Muscle of leg (tissue), 11 donors: Measurements from ENCODE around the gene PHLPP2. TPM values are rescaled to one million over a fixed set of nuclear protein-coding genes. Genes with fewer than 3 reads are reported as not detected.
A peak's percentile ranks its signal among the peaks of the same experiment; 100 is the strongest.

ENCODE experiments used
- DNase-seq: peaks from one replicate; pipeline ENCODE4 v3.0.0; 2013
- H3K27ac ChIP-seq: one replicate; pipeline ENCODE4 v1.5.1; 2013; ENCODE audit warnings: mild to moderate bottlenecking, low read length, control low read depth
- H3K27me3 ChIP-seq: one replicate; pipeline ENCODE4 v1.6.1; 2013; ENCODE audit warnings: low read length; ENCODE audit not compliant: control insufficient read depth, insufficient read depth
- H3K36me3 ChIP-seq: one replicate; pipeline ENCODE4 v1.6.1; 2013; ENCODE audit warnings: low read length; ENCODE audit not compliant: control insufficient read depth, insufficient read depth
- H3K4me1 ChIP-seq: one replicate; pipeline ENCODE4 v1.6.1; 2013; ENCODE audit warnings: low read length; ENCODE audit not compliant: control insufficient read depth, insufficient read depth
- H3K4me3 ChIP-seq: one replicate; pipeline ENCODE4 v1.5.1; 2013; ENCODE audit warnings: low read length, control low read depth
- H3K9me3 ChIP-seq: replicated peaks from 2 replicates; pipeline ENCODE4 v1.6.1; 2013; ENCODE audit warnings: low read depth, low read length; ENCODE audit not compliant: control insufficient read depth
- WGBS: methylation state at CpG from one replicate; pipeline ENCODE4 v1.1.5; 2013; ENCODE audit warnings: missing lambda C conversion rate; ENCODE audit not compliant: insufficient coverage; 5-methylcytosine and 5-hydroxymethylcytosine counted together
- polyA plus RNA-seq, 8 donors: library from polyadenylated mRNA; unstranded; fragments of 120-200 nt; gene quantifications; one replicate each; pipeline versions ENCODE4 v1.2.1 to v1.2.3, GENCODE V29; 2013; ENCODE audit warnings: inconsistent platforms in 1 of 8, low replicate concordance in 1 of 8; ENCODE audit not compliant: insufficient read length in 8 of 8, insufficient read depth in 1 of 8
- total RNA-seq: library from RNA; stranded (reverse); fragments of 120-200 nt; gene quantifications from one replicate; pipeline ENCODE4 v1.2.4, GENCODE V29; 2013

PHLPP2 gene
- total and polyA plus RNA-seq, 9 donors: 4.6 to 7.9 (median 5.6) TPM

GRCh38 chr16:71748226-71748625 is 23.7 kb upstream of the PHLPP2 start:
- H3K27ac ChIP-seq: no peak overlapping the region
- WGBS: no CpG with 5 or more reads among the region's 4 CpGs
- H3K4me1 ChIP-seq: no peaks in the 10 kb centered on the region
- no peak for DNase-seq
- H3K4me3 ChIP-seq: no peak overlapping the region
- H3K27me3 ChIP-seq: no peaks in the 10 kb centered on the region
- peaks cover 62% of the 10 kb centered on the region for H3K36me3 ChIP-seq
- no peaks in the 10 kb centered on the region for H3K9me3 ChIP-seq

GRCh38 chr16:71746442-71747046 is 22.0 kb upstream of the PHLPP2 start:
- Histone ChIP-seq H3K27ac (no peak overlapping the region), H3K36me3 (peaks cover 61% of the 10 kb centered on the region), H3K9me3 (no peaks in the 10 kb centered on the region), H3K4me1 (no peaks in the 10 kb centered on the region), H3K27me3 (no peaks in the 10 kb centered on the region), H3K4me3 (no peak overlapping the region)
- WGBS: no CpG with 5 or more reads among the region's 7 CpGs
- peak; percentile 26 for DNase-seq

GRCh38 chr16:71738855-71739254 is 14.4 kb upstream of the PHLPP2 start:
- DNase-seq: no peak
- Histone ChIP-seq H3K27ac (no peak overlapping the region), H3K27me3 (no peaks in the 10 kb centered on the region), H3K4me3 (no peak overlapping the region), H3K4me1 (no peaks in the 10 kb centered on the region), H3K9me3 (no peaks in the 10 kb centered on the region), H3K36me3 (peaks cover 37% of the 10 kb centered on the region)
- WGBS: no CpG with 5 or more reads among the region's 4 CpGs

- peaks cover 2% of the 10 kb centered on the region for H3K4me1 ChIP-seq
- no peak for DNase-seq
- no peaks in the 10 kb centered on the region for H3K27me3 ChIP-seq
- H3K36me3 ChIP-seq: peaks cover 41% of the 10 kb centered on the region
- no peak overlapping the region for H3K27ac ChIP-seq
- WGBS: 97% methylated on average over 4 of the region's 6 CpGs
- no peak overlapping the region for H3K4me3 ChIP-seq
- H3K9me3 ChIP-seq: no peaks in the 10 kb centered on the region
These were observed 13.0 kb upstream of the PHLPP2 start for GRCh38 chr16:71737501-71737900.

GRCh38 chr16:71734511-71734910 is 10.0 kb upstream of the PHLPP2 start:
- H3K4me1 ChIP-seq: peaks cover 2% of the 10 kb centered on the region
- no peaks in the 10 kb centered on the region for H3K27me3 ChIP-seq
- H3K4me3 ChIP-seq: no peak overlapping the region
- no peak overlapping the region for H3K27ac ChIP-seq
- 77% methylated on average over 3 of the region's 5 CpGs for WGBS
- no peaks in the 10 kb centered on the region for H3K9me3 ChIP-seq
- H3K36me3 ChIP-seq: peaks cover 59% of the 10 kb centered on the region
- DNase-seq: no peak

GRCh38 chr16:71732587-71732986 is 8.1 kb upstream of the PHLPP2 start:
- Histone ChIP-seq H3K27me3 (no peaks in the 10 kb centered on the region), H3K4me3 (no peak overlapping the region), H3K36me3 (peaks cover 43% of the 10 kb centered on the region), H3K27ac (no peak overlapping the region), H3K9me3 (no peaks in the 10 kb centered on the region), H3K4me1 (peaks cover 2% of the 10 kb centered on the region)
- peak; percentile 22 for DNase-seq
- WGBS: 80% methylated on average over 1 of the region's 3 CpGs

- 80% methylated on average over 5 of the region's 8 CpGs for WGBS
- no peak overlapping the region for H3K27ac ChIP-seq
These were observed 3.2 kb upstream of the PHLPP2 start for GRCh38 chr16:71727551-71728324.

GRCh38 chr16:71726476-71727315 is 2.2 kb upstream of the PHLPP2 start:
- H3K4me3 ChIP-seq: no peak overlapping the region
- H3K9me3 ChIP-seq: no peaks in the 10 kb centered on the region
- peaks cover 14% of the 10 kb centered on the region for H3K36me3 ChIP-seq
- no peak overlapping the region for H3K27ac ChIP-seq
- no peaks in the 10 kb centered on the region for H3K27me3 ChIP-seq
- no peak for DNase-seq
- H3K4me1 ChIP-seq: peaks cover 4% of the 10 kb centered on the region
- 0% methylated on average over 1 of the region's 4 CpGs for WGBS

More at GRCh38 chr16:71727551-71728324, 3.2 kb upstream of the PHLPP2 start:
- Histone ChIP-seq H3K4me1 (peaks cover 4% of the 10 kb centered on the region), H3K4me3 (no peak overlapping the region), H3K27me3 (no peaks in the 10 kb centered on the region), H3K36me3 (peaks cover 24% of the 10 kb centered on the region), H3K9me3 (no peaks in the 10 kb centered on the region)
- DNase-seq: no peak

- Histone ChIP-seq H3K9me3 (no peaks in the 10 kb centered on the region), H3K4me1 (peaks cover 4% of the 10 kb centered on the region), H3K27ac (peak overlapping the region; percentile 59), H3K4me3 (peak overlapping the region; percentile 53), H3K27me3 (no peaks in the 10 kb centered on the region), H3K36me3 (no peaks in the 10 kb centered on the region)
- DNase-seq: peak; percentile 85
- WGBS: under 1% methylated on average over 99 of the region's 104 CpGs
These were observed 773 bp downstream of the PHLPP2 start for GRCh38 chr16:71723537-71724319.
